ENCODE results near the gene BEAN1.

The BEAN1 gene

GRCh38 chr16:66402591-66403230 lies 24.4 kb upstream of the BEAN1 start:
- DNase-seq (ENCODE audit: insufficient read length, low spot score): no peak
- no peak for TF ChIP-seq TAF1 (IDR thresholded peaks at IDR 0.05; ENCODE audit: low read depth, low read length)
- TF ChIP-seq POLR2AphosphoS5 (IDR thresholded peaks at IDR 0.05; ENCODE audit: low read depth, low read length): no peak
- TF ChIP-seq POLR2A (IDR thresholded peaks at IDR 0.05; ENCODE audit: low read depth, low read length): no peak
- no peak for TF ChIP-seq POU2F2 (IDR thresholded peaks at IDR 0.05; ENCODE audit: low read depth, low read length)
- no peak for TF ChIP-seq PAX5 (IDR thresholded peaks at IDR 0.05; ENCODE audit: insufficient read depth, low read length, severe bottlenecking)
- no peak for TF ChIP-seq SPI1 (IDR thresholded peaks at IDR 0.05; ENCODE audit: low read depth, low read length)
- FAIRE-seq: no peak

DNA sequence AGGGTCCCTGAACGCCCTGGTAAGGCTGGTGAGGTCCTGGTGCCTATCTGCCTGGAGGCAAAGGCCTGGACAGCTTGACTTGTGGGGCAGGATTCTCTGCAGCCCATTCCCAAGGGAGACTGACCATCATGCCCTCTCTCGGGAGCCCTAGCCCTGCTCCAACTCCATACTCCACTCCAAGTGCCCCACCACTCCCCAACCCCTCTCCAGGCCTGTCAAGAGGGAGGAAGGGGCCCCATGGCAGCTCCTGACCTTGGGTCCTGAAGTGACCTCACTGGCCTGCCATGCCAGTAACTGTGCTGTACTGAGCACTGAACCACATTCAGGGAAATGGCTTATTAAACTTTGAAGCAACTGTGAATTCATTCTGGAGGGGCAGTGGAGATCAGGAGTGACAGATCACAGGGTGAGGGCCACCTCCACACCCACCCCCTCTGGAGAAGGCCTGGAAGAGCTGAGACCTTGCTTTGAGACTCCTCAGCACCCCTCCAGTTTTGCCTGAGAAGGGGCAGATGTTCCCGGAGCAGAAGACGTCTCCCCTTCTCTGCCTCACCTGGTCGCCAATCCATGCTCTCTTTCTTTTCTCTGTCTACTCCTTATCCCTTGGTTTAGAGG lies 23.5 kb upstream of the BEAN1 start:
- no peak for TF ChIP-seq POLR2A (IDR thresholded peaks at IDR 0.05; ENCODE audit: low read depth, low read length)
- no peak for TF ChIP-seq TAF1 (IDR thresholded peaks at IDR 0.05; ENCODE audit: low read depth, low read length)
- TF ChIP-seq POU2F2 (IDR thresholded peaks at IDR 0.05; ENCODE audit: low read depth, low read length): no peak
- no peak for TF ChIP-seq POLR2AphosphoS5 (IDR thresholded peaks at IDR 0.05; ENCODE audit: low read depth, low read length)
- no peak for TF ChIP-seq PAX5 (IDR thresholded peaks at IDR 0.05; ENCODE audit: insufficient read depth, low read length, severe bottlenecking)
- no peak for TF ChIP-seq SPI1 (IDR thresholded peaks at IDR 0.05; ENCODE audit: low read depth, low read length)
- DNase-seq (ENCODE audit: insufficient read length, low spot score) (no peak), FAIRE-seq (no peak)

DNA sequence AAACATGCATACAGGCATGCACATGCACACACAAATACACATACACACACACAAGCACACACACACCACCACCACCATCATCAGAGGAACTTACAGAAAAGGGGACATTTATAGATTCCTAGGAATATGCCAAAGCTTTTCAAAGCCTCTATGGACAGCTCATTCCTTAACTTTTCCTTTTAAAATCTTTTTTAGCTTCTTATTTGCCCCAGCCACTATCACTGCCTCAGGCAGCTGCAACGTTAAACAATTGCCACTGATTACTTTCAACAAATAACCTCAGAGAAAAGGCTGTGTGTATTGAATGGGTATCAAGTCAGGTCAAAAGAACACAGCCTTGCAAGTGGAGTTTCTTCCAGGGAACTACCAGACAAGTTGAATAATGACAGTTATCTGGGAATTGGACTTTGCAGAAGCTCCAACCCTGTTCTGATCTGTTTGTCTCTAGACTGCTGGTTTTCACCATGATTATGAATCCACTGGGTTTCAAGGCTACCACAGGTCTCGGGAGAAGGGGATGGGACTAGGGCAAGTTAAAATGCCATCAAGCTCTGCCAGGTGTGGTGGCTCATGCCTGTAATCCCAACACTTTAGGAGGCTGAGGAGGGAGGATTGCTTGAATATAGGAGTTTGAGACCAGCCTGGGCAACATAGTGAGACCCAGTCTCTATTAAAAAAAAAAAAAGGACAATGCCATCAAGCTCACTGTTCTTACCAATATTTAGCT lies 21.9 kb upstream of the BEAN1 start:
- no peak for TF ChIP-seq POLR2A (IDR thresholded peaks at IDR 0.05; ENCODE audit: low read depth, low read length)
- FAIRE-seq (no peak), DNase-seq (ENCODE audit: insufficient read length, low spot score) (no peak)

DNA sequence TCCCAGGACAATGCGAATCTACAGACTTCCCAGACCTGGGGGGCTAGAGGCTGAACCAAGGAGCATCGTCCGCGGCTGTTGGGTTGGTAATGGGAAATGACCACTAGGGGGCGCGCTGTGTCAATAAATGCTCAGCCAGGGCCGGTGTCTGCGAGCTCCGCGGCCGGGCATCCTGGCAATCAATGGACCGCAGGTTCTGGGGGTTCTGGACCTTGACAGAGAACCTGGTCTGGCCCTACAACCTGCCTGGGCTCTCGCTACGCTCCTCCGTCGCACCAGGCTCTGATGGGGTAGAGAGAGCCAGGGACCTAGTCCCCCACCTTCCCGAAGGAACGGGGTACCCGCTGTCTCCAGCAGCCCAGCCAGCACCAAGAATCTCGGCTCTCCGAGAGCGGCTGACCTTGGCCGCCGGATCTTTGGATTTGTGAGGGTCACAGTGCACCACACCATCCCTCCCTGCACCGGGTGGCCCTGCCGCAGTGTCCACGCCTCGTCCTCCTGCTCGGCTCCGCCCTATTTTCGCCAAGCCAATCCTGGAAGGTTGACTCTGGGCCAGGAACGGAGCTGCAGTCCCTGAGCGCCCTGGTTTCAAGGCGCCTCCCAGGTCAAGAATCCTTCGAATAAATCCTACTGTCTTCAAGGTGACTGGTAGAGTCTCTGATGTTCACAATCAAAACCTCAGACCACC lies 20.4 kb upstream of the BEAN1 start:
- peak; percentile 80 for DNase-seq (ENCODE audit: insufficient read length, low spot score)
- TF ChIP-seq POU2F2 (IDR thresholded peaks at IDR 0.05; ENCODE audit: low read depth, low read length) (no peak), TAF1 (IDR thresholded peaks at IDR 0.05; ENCODE audit: low read depth, low read length) (no peak), POLR2A (IDR thresholded peaks at IDR 0.05; ENCODE audit: low read depth, low read length) (no peak), POLR2AphosphoS5 (IDR thresholded peaks at IDR 0.05; ENCODE audit: low read depth, low read length) (no peak), SPI1 (IDR thresholded peaks at IDR 0.05; ENCODE audit: low read depth, low read length) (no peak), PAX5 (IDR thresholded peaks at IDR 0.05; ENCODE audit: insufficient read depth, low read length, severe bottlenecking) (no peak)
- FAIRE-seq: peak; percentile 87

DNA sequence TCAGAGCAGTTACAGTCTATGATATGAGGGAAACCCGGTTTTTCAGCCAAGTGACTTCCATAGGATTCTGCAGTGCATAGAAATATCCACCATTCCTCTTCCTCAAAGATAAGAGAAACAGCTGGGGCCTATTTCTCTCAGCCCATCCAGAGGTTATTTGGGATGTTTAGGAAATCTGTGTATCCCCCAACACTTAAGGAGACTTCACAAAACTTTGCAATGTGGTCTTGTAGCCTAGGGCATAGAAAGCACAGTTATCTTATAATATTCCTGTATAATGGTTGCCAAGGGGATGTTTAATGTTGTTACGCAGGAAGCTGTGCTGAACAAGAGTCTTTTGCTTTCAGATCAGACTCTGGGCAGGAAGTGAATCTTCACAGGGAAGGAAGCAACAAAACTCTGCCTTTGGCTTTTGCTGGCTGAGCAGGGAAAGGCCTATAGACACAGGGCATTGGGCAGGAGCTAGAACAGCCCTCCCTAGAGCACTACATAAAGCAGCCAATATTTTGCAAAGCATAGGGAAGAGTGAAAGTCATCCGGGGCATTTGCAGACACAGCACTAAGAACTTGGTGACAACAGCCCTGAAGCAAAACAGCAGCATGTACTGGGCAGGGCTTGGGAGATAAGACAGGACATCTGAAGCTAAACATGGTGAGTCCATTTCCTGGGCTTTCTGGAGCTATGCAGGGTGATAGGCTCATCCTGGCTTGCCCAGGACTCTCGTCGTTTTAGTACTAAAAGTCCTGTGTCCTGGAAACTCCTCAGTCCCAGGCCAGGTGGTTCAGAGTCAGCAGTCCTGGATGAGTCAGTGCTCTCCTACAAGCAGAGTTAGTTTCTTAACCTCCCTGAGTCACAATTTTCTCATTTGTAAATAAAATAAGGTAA lies 18.7 kb upstream of the BEAN1 start:
- no peak for FAIRE-seq
- no peak for DNase-seq (ENCODE audit: insufficient read length, low spot score)
- no peak for TF ChIP-seq PAX5 (IDR thresholded peaks at IDR 0.05; ENCODE audit: insufficient read depth, low read length, severe bottlenecking)
- no peak for TF ChIP-seq POLR2A (IDR thresholded peaks at IDR 0.05; ENCODE audit: low read depth, low read length)
- TF ChIP-seq TAF1 (IDR thresholded peaks at IDR 0.05; ENCODE audit: low read depth, low read length): no peak
- peak; percentile 13; the same call in 1 of the 2 replicates for TF ChIP-seq SPI1 (IDR thresholded peaks at IDR 0.05; ENCODE audit: low read depth, low read length)
- no peak for TF ChIP-seq POU2F2 (IDR thresholded peaks at IDR 0.05; ENCODE audit: low read depth, low read length)
- TF ChIP-seq POLR2AphosphoS5 (IDR thresholded peaks at IDR 0.05; ENCODE audit: low read depth, low read length): no peak

DNA sequence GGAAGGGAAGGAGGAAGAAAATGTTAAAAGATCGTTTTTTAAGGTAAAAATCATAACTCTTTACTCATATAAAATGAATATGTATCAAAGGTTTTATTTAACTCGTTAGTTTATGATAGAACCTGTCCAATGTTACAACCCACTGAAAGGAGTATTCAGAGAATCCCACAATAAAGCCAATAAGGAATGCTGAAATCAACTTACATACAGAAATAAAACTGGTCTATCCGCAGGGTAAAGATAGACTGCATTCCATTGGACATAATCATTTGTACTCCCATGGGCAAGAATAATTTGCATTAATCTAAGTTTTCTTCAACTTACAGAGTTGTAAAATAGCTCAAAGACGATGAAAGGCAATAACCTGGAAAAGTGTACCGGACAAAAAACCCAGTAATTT lies 17.9 kb upstream of the BEAN1 start:
- FAIRE-seq (no peak), DNase-seq (ENCODE audit: insufficient read length, low spot score) (no peak)
- TF ChIP-seq POLR2AphosphoS5 (IDR thresholded peaks at IDR 0.05; ENCODE audit: low read depth, low read length) (no peak), POU2F2 (IDR thresholded peaks at IDR 0.05; ENCODE audit: low read depth, low read length) (no peak), POLR2A (IDR thresholded peaks at IDR 0.05; ENCODE audit: low read depth, low read length) (no peak), TAF1 (IDR thresholded peaks at IDR 0.05; ENCODE audit: low read depth, low read length) (no peak), PAX5 (IDR thresholded peaks at IDR 0.05; ENCODE audit: insufficient read depth, low read length, severe bottlenecking) (no peak), SPI1 (IDR thresholded peaks at IDR 0.05; ENCODE audit: low read depth, low read length) (no peak)

DNA sequence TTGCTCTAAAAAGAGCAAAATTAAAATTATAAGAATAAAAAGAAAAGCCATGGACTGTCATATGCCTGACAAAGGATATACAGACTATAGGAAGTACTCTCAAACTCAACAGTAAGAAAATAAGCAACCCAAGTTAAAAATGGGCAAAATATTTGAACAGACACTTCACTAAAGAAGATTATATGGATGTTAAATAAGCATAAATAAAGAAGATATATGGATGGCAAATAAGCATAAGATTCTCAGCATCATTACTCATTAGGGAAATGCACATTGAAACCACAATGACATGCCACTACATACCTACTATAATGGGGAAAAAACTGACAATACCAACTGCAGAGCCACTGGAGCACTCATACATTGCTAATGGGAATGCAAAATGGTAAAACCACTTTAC lies 14.9 kb upstream of the BEAN1 start:
- no peak for DNase-seq (ENCODE audit: insufficient read length, low spot score)
- no peak for FAIRE-seq
- TF ChIP-seq SPI1 (IDR thresholded peaks at IDR 0.05; ENCODE audit: low read depth, low read length) (no peak), POU2F2 (IDR thresholded peaks at IDR 0.05; ENCODE audit: low read depth, low read length) (no peak), TAF1 (IDR thresholded peaks at IDR 0.05; ENCODE audit: low read depth, low read length) (no peak), POLR2AphosphoS5 (IDR thresholded peaks at IDR 0.05; ENCODE audit: low read depth, low read length) (no peak), POLR2A (IDR thresholded peaks at IDR 0.05; ENCODE audit: low read depth, low read length) (no peak), PAX5 (IDR thresholded peaks at IDR 0.05; ENCODE audit: insufficient read depth, low read length, severe bottlenecking) (no peak)

GRCh38 chr16:66414891-66415290 lies 12.2 kb upstream of the BEAN1 start:
- DNase-seq (ENCODE audit: insufficient read length, low spot score) (no peak), FAIRE-seq (no peak)
- TF ChIP-seq POLR2AphosphoS5 (IDR thresholded peaks at IDR 0.05; ENCODE audit: low read depth, low read length): no peak
- TF ChIP-seq POU2F2 (IDR thresholded peaks at IDR 0.05; ENCODE audit: low read depth, low read length): no peak
- no peak for TF ChIP-seq PAX5 (IDR thresholded peaks at IDR 0.05; ENCODE audit: insufficient read depth, low read length, severe bottlenecking)
- TF ChIP-seq SPI1 (IDR thresholded peaks at IDR 0.05; ENCODE audit: low read depth, low read length): no peak
- TF ChIP-seq POLR2A (IDR thresholded peaks at IDR 0.05; ENCODE audit: low read depth, low read length): no peak
- TF ChIP-seq TAF1 (IDR thresholded peaks at IDR 0.05; ENCODE audit: low read depth, low read length): no peak

All from GM12891 (cell line).